Chondrocyte (in vitro differentiated cells): ENCODE results near the gene ARHGAP31. TPM values are rescaled to one million over a fixed set of nuclear protein-coding genes. Genes with fewer than 3 reads are reported as not detected.

Experiments
- DNase-seq: peaks from one replicate; pipeline ENCODE4 v3.0.0; 2021; ENCODE audit warnings: mixed read lengths, low spot score
- H3K27ac Mint-ChIP-seq: one replicate; pipeline ENCODE4 v1.8.0; 2021; ENCODE audit warnings: mild to moderate bottlenecking, moderate library complexity, mixed read lengths; ENCODE audit not compliant: unreplicated experiment
- H3K27me3 Mint-ChIP-seq: 2 replicates; pipeline ENCODE4 v1.8.0; 2021; ENCODE audit warnings: low read depth, mixed read lengths
- H3K36me3 Mint-ChIP-seq: 2 replicates; pipeline ENCODE4 v1.8.0; 2021; ENCODE audit warnings: low read depth, mixed read lengths
- H3K4me1 Mint-ChIP-seq: 2 replicates; pipeline ENCODE4 v1.8.0; 2021; ENCODE audit warnings: low read depth, mild to moderate bottlenecking, mixed read lengths
- H3K4me3 Mint-ChIP-seq: one replicate; pipeline ENCODE4 v1.8.0; 2021; ENCODE audit warnings: mild to moderate bottlenecking, moderate library complexity, mixed read lengths; ENCODE audit not compliant: unreplicated experiment
- H3K9me3 Mint-ChIP-seq: 2 replicates; pipeline ENCODE4 v1.8.0; 2021; ENCODE audit warnings: low read depth, mixed read lengths
- total RNA-seq: library from RNA; stranded (reverse); gene quantifications from 3 replicates; pipeline ENCODE4 v1.2.1, GENCODE V29; 2021
- TF ChIP-seq, protein P1 (sequence below): fragments of 200-600 bp; sonication (generic); IDR thresholded peaks from 2 replicates; pipeline ENCODE4 v1.5.0; 2021; ENCODE audit warnings: antibody characterized with exemption, mild to moderate bottlenecking, moderate library complexity

Gene ARHGAP31
- total RNA-seq, 1 donor from 2014 or later = 35.2 TPM

DNA sequence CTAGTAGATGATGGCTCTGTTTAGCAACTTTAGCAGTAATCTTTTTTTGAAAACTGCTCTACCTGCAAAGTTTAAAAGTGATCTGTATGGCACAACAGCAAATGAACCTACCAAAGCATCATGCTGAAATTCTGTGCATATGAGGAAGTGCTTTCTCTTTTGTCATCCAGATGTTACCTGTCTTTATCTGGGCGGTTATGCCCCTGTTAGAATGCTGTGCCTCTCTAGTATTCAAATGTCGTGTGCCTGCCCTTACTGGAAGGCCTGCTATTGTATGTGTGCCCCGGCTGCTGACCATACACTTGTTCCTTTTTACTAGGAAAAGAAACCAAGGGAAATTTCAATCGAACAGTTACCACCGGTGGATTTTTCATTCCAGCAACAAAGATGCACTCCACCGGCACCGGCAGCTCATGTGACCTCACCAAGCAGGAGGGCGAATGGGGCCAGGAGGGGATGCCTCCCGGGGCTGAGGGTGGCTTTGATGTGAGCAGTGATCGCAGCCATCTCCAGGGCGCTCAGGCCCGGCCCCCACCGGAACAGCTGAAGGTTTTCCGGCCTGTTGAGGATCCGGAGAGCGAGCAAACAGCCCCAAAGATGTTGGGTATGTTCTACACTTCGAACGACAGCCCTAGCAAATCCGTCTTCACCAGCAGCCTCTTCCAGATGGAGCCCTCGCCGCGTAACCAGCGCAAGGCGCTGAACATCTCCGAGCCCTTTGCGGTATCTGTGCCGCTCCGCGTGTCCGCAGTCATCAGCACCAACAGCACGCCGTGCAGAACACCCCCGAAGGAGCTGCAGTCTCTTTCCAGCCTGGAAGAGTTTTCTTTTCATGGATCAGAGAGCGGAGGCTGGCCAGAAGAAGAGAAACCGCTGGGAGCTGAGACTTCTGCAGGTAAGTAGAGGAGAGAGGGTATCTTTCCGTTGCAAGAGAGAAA is 107.6 kb downstream of the ARHGAP31 start:
- no peak for DNase-seq
- no peaks in the 10 kb centered on the region for H3K27me3 Mint-ChIP-seq
- peaks cover 4% of the 10 kb centered on the region for H3K4me1 Mint-ChIP-seq
- H3K36me3 Mint-ChIP-seq = peaks cover 21% of the 10 kb centered on the region
- H3K9me3 Mint-ChIP-seq = no peaks in the 10 kb centered on the region
- H3K4me3 Mint-ChIP-seq = no peak overlapping the region
- TF ChIP-seq, protein P1, sequence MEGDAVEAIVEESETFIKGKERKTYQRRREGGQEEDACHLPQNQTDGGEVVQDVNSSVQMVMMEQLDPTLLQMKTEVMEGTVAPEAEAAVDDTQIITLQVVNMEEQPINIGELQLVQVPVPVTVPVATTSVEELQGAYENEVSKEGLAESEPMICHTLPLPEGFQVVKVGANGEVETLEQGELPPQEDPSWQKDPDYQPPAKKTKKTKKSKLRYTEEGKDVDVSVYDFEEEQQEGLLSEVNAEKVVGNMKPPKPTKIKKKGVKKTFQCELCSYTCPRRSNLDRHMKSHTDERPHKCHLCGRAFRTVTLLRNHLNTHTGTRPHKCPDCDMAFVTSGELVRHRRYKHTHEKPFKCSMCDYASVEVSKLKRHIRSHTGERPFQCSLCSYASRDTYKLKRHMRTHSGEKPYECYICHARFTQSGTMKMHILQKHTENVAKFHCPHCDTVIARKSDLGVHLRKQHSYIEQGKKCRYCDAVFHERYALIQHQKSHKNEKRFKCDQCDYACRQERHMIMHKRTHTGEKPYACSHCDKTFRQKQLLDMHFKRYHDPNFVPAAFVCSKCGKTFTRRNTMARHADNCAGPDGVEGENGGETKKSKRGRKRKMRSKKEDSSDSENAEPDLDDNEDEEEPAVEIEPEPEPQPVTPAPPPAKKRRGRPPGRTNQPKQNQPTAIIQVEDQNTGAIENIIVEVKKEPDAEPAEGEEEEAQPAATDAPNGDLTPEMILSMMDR = no peak
- no peak overlapping the region for H3K27ac Mint-ChIP-seq

DNA sequence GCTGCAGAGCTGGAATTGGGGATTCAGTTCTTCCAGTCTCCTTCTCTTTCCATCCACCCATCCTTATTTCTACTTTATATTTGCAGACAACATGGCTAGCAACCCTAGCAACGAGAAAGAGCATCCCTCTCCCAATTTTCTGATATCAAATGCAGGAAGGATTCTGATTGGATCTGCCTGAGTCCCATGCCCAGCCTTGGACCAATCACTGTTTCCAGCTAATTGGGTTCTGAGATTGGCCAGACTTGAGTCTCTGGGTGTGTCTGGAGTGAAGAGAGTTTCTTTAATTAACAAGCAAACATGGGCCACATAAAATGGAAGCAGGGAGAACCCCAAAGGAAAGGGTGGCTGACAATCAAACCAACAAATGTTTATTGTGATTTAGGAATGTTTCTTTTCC is 108.6 kb downstream of the ARHGAP31 start:
- H3K27ac Mint-ChIP-seq = no peak overlapping the region
- TF ChIP-seq, protein P1 = no peak
- H3K9me3 Mint-ChIP-seq = no peaks in the 10 kb centered on the region
- peaks cover 23% of the 10 kb centered on the region for H3K36me3 Mint-ChIP-seq
- no peak overlapping the region for H3K4me3 Mint-ChIP-seq
- DNase-seq = no peak
- H3K4me1 Mint-ChIP-seq = peaks cover 4% of the 10 kb centered on the region
- H3K27me3 Mint-ChIP-seq = no peaks in the 10 kb centered on the region

DNA sequence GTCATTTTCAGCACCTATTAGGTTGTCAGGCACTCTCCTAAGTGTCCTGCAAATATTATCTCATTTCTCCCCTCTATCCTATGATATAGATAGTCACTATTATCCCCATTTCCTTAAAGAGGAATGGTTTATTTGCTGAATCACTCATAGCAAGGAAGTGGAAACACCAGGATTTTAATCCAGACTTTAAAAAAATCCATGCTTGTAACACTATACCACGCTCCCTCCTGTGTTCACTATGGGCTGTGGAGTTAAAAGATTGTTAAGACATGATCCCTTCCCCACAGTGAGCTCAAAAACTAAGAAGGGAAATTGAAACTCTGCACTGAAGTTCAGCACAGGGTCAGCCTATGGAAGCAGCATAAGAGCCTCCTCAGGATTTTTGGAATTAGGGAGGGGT is 109.0 kb downstream of the ARHGAP31 start:
- H3K4me3 Mint-ChIP-seq = no peak overlapping the region
- DNase-seq = no peak
- no peaks in the 10 kb centered on the region for H3K27me3 Mint-ChIP-seq
- H3K4me1 Mint-ChIP-seq = peaks cover 4% of the 10 kb centered on the region
- no peaks in the 10 kb centered on the region for H3K9me3 Mint-ChIP-seq
- peaks cover 23% of the 10 kb centered on the region for H3K36me3 Mint-ChIP-seq
- TF ChIP-seq, protein P1 = no peak
- no peak overlapping the region for H3K27ac Mint-ChIP-seq

DNA sequence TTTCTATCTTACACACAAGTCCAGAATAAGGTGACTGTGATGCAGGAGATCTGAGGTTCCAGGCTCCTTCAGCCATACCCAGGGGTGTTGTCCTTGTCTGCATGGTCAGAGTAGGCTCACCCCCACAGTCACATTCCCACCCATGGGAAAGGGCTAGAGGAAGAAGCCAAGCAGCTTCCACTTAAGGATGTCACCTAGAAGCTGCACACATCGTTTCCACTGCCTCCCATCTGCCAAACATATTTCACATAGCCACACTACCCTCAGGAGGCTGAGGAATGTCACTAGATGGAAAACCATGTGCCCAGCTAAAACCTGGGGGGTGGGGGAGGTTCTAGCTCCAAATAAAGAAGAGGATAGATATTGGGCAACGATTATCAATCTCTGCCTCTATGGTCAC is 111.1 kb downstream of the ARHGAP31 start:
- H3K36me3 Mint-ChIP-seq = peaks cover 30% of the 10 kb centered on the region
- no peaks in the 10 kb centered on the region for H3K9me3 Mint-ChIP-seq
- DNase-seq = no peak
- no peak overlapping the region for H3K27ac Mint-ChIP-seq
- TF ChIP-seq, protein P1 = no peak
- H3K27me3 Mint-ChIP-seq = no peaks in the 10 kb centered on the region
- peaks cover 4% of the 10 kb centered on the region for H3K4me1 Mint-ChIP-seq
- no peak overlapping the region for H3K4me3 Mint-ChIP-seq

DNA sequence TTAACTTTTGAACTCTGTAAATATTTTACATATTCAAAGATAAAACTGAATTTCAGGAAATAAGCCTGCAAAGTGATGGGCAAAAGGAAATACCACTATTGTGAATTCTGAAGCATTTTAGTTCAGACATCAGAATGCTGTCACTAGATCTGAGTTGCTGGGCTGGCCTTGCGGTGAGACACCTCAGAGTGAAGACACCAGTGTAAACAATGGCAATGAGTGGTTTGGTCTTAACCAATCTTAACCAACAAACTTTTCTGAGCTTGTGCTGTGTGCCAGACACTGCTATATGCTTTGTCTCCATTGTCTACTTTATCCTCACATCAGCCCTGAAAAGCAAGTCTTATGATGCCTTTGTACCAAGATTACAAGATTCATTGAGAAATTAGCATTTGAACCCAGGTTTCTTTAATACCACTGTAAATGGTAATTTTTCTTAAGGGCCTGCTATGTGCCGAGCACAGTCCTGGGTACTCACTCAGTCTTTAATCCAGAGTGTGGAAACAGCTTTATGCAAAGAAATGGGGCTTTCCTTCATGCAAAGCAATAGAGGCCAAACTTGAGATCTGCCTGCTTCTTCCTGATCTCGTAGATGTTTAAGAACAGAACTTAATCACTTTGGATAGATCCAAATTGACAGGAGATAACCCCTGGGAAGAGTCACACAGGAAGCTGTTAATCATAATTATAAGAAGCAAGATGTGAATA is 114.2 kb downstream of the ARHGAP31 start:
- Mint-ChIP-seq H3K27ac (no peak overlapping the region), H3K4me1 (peaks cover under 1% of the 10 kb centered on the region), H3K27me3 (no peaks in the 10 kb centered on the region), H3K36me3 (peaks cover 37% of the 10 kb centered on the region), H3K9me3 (no peaks in the 10 kb centered on the region), H3K4me3 (no peak overlapping the region)
- no peak for DNase-seq
- TF ChIP-seq, protein P1 = no peak
